Stimulated activated CD8-positive, alpha-beta memory T cell treated with anti-CD3 and anti-CD28 coated beads, Interleukin-12 subunit alpha, Interleukin-12 subunit beta, amount 100 ng/mL, for 1 hour (primary cell): ENCODE data around the gene PRKD2.
"Not testable (repeated sequence)": the region's sequence is repeated elsewhere in the genome, so short reads cannot be mapped to it uniquely, and the experiment has no call there.

Experiments
- DNase-seq: peaks from one replicate; pipeline ENCODE4 v3.0.0-alpha.2; 2020; ENCODE audit warnings: low read depth

The PRKD2 gene

GRCh38 chr19:46717034-46717715, at the start of gene PRKD2:
Gene PRKD2, minus strand, starts transcription at chr19:46717114. Its CDS starts 744 bp downstream, at chr19:46716370.
- DNase-seq, result peak; percentile 86

- DNase-seq, result no peak
Observed at GRCh38 chr19:46764817-46765291, 47.9 kb upstream of the PRKD2 start.

GRCh38 chr19:46762245-46762890, 45.5 kb upstream of the PRKD2 start:
- DNase-seq, result no peak

- no peak for DNase-seq
Observed at GRCh38 chr19:46761418-46761831, 44.5 kb upstream of the PRKD2 start.

GRCh38 chr19:46760897-46761296, 44.0 kb upstream of the PRKD2 start:
- not testable (repeated sequence) for DNase-seq

- no peak for DNase-seq
Observed at GRCh38 chr19:46760363-46760762, 43.4 kb upstream of the PRKD2 start.

- DNase-seq, result no peak
Observed at GRCh38 chr19:46759817-46760333, 43.0 kb upstream of the PRKD2 start.

GRCh38 chr19:46759206-46759605, 42.3 kb upstream of the PRKD2 start:
- no peak for DNase-seq

GRCh38 chr19:46756544-46756888, 39.6 kb upstream of the PRKD2 start:
- no peak for DNase-seq

- DNase-seq, result no peak
Observed at GRCh38 chr19:46755853-46756543, 39.1 kb upstream of the PRKD2 start.

GRCh38 chr19:46755077-46755852, 38.4 kb upstream of the PRKD2 start:
- DNase-seq, result no peak

GRCh38 chr19:46753420-46754155, 36.7 kb upstream of the PRKD2 start:
- DNase-seq, result peak; percentile 42

- peak; percentile 70 for DNase-seq
Observed at GRCh38 chr19:46748325-46749109, 31.6 kb upstream of the PRKD2 start.

GRCh38 chr19:46746281-46747057, 29.6 kb upstream of the PRKD2 start, which contains the start of gene STRN4:
Gene STRN4, minus strand, starts transcription at chr19:46746450. Its CDS starts 20 bp downstream, at chr19:46746430.
- DNase-seq, result peak; percentile 42

- DNase-seq, result peak; percentile 17
Observed at GRCh38 chr19:46745521-46746280, 28.8 kb upstream of the PRKD2 start, which contains the start of gene FKRP. Gene FKRP, plus strand, starts transcription at chr19:46746057. Its CDS starts 9,394 bp downstream, at chr19:46755451.

- no peak for DNase-seq
Observed at GRCh38 chr19:46745030-46745429, 28.1 kb upstream of the PRKD2 start.

- no peak for DNase-seq
Observed at GRCh38 chr19:46744005-46744691, 27.2 kb upstream of the PRKD2 start.

- DNase-seq, result no peak
Observed at GRCh38 chr19:46742926-46743480, 26.1 kb upstream of the PRKD2 start.
